Esophagus squamous epithelium (tissue), 5 donors: ENCODE results near the gene ST13. TPM values are rescaled to one million over a fixed set of nuclear protein-coding genes. Genes with fewer than 3 reads are reported as not detected.
"Not testable (repeated sequence)": the region's sequence is repeated elsewhere in the genome, so short reads cannot be mapped to it uniquely, and the experiment has no call there.

ENCODE experiments used
- DNase-seq: peaks from one replicate; lab custom pipeline; 2025; lab: John Stamatoyannopoulos, UW
- H3K27ac ChIP-seq, 4 donors: fragments of 200-600 bp; sonication (generic); one replicate each; pipeline ENCODE4 v1.5.1; 2016 to 2019; ENCODE audit warnings: mild to moderate bottlenecking in 1 of 4
- H3K27me3 ChIP-seq, 4 donors: fragments of 200-600 bp; sonication (generic); 1 replicate in 3 of 4; 2 replicates in 1 of 4; pipeline versions ENCODE4 v1.5.1 to v1.6.0; 2017 to 2021; ENCODE audit warnings: antibody characterized with exemption in 1 of 4
- H3K36me3 ChIP-seq, 3 donors: fragments of 200-600 bp; sonication (generic); one replicate each; pipeline ENCODE4 v1.5.1; 2016 to 2019
- H3K4me1 ChIP-seq, 3 donors: fragments of 200-600 bp; sonication (generic); one replicate each; pipeline ENCODE4 v1.5.1; 2017 to 2019
- H3K4me3 ChIP-seq, 4 donors: fragments of 200-600 bp; sonication (generic); 1 replicate in 3 of 4; 2 replicates in 1 of 4; pipeline ENCODE4 v1.5.1; 2016 to 2019; ENCODE audit warnings: mild to moderate bottlenecking in 2 of 4, moderate library complexity in 1 of 4
- H3K9me3 ChIP-seq, 3 donors: fragments of 200-600 bp; sonication (generic); one replicate each; pipeline ENCODE4 v1.5.1; 2016 to 2019
- POLR2A ChIP-seq, 4 donors: fragments of 450-650 bp; IDR thresholded peaks; one replicate each; pipeline ENCODE4 v1.6.1; 2017; ENCODE audit warnings: antibody characterized with exemption in 4 of 4, mild to moderate bottlenecking in 4 of 4, moderate library complexity in 3 of 4
- WGBS, 2 donors: methylation state at CpG; one replicate each; pipeline ENCODE4 v1.1.5; 2018; 5-methylcytosine and 5-hydroxymethylcytosine counted together
- intact Hi-C: fragments of 100-400 bp; cut with DNase I; formaldehyde crosslinking; loops from one replicate; pipeline ENCODE4 v1.15.0; 2022
- total RNA-seq, 4 donors: library from RNA; depleted of rRNA; stranded (reverse); fragments of >200 nt; gene quantifications; one replicate each; pipeline ENCODE4 v1.1.0, GENCODE V29; 2016
- TF ChIP-seq, protein P1 (sequence below), 6 experiments: fragments of 450-650 bp in 4 of 6; fragments of 200-600 bp in 2 of 6; sonication (generic) in 2 of 6; IDR thresholded peaks; one replicate each; pipeline ENCODE4 v1.5.1; 2016 to 2019; ENCODE audit warnings: antibody characterized with exemption in 6 of 6, mild to moderate bottlenecking in 4 of 6, moderate library complexity in 4 of 6
- donor health status: DM: yes; HTN: yes; CAD: no.

The ST13 gene
- total RNA-seq, 4 donors from 2014 or later, result 56.2 to 189 (median 104) TPM

DNA sequence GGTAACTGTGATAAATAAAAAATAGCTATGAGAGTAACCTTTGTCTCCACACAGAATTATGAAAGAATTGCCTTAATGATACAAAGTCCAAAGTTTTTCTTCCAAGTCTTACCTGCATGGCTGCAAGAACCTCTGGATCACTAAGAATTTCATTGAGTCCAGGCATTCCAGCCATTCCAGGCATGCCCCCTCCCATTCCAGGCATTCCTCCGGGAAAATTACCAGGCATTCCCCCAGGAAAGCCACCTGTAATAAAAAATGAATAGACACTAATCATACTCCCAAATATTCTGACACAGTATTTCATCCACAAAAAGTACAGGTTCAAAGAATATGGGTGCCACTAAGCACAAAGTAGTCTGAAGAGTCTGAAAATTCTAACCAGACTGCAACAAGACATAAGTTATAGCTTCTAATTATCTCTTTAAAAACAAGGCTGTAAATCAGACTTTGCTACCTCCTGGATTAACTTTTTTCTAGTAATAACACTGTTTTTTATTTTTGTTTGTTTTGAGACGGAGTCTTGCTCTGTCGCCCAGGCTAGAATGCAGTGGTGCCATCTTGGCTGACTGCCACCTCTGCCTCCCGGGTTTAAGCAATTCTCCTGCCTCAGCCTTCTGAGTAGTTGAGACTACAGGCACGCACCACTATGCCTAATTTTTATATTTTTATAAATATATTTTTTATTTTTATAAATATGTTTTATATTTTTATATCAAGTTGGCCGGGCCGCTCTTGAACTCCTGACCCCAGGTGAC is 29.3 kb downstream of the ST13 start:
- intact Hi-C loops, result no loop called here
- Histone ChIP-seq H3K9me3 (no peaks in the 10 kb centered on the region), H3K4me1 (no peaks in the 10 kb centered on the region), H3K27ac (no peak overlapping the region), H3K4me3 (no peak overlapping the region), H3K36me3 (peaks cover 0 to 93% (median 30%) of the 10 kb centered on the region in 3 donors), H3K27me3 (no peaks in the 10 kb centered on the region)
- WGBS, 2 donors, result 78 to 82% methylated on average over 7 of the region's 7 CpGs
- TF ChIP-seq POLR2A (IDR thresholded peaks at IDR 0.05), result no peak
- TF ChIP-seq, protein P1, sequence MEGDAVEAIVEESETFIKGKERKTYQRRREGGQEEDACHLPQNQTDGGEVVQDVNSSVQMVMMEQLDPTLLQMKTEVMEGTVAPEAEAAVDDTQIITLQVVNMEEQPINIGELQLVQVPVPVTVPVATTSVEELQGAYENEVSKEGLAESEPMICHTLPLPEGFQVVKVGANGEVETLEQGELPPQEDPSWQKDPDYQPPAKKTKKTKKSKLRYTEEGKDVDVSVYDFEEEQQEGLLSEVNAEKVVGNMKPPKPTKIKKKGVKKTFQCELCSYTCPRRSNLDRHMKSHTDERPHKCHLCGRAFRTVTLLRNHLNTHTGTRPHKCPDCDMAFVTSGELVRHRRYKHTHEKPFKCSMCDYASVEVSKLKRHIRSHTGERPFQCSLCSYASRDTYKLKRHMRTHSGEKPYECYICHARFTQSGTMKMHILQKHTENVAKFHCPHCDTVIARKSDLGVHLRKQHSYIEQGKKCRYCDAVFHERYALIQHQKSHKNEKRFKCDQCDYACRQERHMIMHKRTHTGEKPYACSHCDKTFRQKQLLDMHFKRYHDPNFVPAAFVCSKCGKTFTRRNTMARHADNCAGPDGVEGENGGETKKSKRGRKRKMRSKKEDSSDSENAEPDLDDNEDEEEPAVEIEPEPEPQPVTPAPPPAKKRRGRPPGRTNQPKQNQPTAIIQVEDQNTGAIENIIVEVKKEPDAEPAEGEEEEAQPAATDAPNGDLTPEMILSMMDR (IDR thresholded peaks at IDR 0.05), result no peak
- DNase-seq, result no peak

- H3K4me1 ChIP-seq, H3K4me3 ChIP-seq, DNase-seq, intact Hi-C loops, H3K27ac ChIP-seq, H3K27me3 ChIP-seq, H3K9me3 ChIP-seq: not testable (repeated sequence)
- peaks cover 0 to 84% (median 22%) of the 10 kb centered on the region in 3 donors for H3K36me3 ChIP-seq
- 89 to 100% methylated on average over 1 to 2 of the region's 2 CpGs for WGBS, 2 donors
Measured at GRCh38 chr22:40826292-40826691, 30.1 kb downstream of the ST13 start.

GRCh38 chr22:40823426-40823825 is 33.0 kb downstream of the ST13 start:
- H3K27me3 ChIP-seq, result no peaks in the 10 kb centered on the region
- DNase-seq, result no peak
- no peaks in the 10 kb centered on the region for H3K9me3 ChIP-seq
- H3K4me1 ChIP-seq, result peaks cover 2 to 13% (median 4%) of the 10 kb centered on the region in 3 donors
- intact Hi-C loops, result no loop called here
- no peak overlapping the region for H3K27ac ChIP-seq
- TF ChIP-seq, protein P1 (IDR thresholded peaks at IDR 0.05), result no peak
- TF ChIP-seq POLR2A (IDR thresholded peaks at IDR 0.05), result no peak
- 39 to 69% methylated on average over 1 of the region's 1 CpG for WGBS, 2 donors
- no peak overlapping the region for H3K4me3 ChIP-seq
- peaks cover 0 to 56% (median 15%) of the 10 kb centered on the region in 3 donors for H3K36me3 ChIP-seq

DNA sequence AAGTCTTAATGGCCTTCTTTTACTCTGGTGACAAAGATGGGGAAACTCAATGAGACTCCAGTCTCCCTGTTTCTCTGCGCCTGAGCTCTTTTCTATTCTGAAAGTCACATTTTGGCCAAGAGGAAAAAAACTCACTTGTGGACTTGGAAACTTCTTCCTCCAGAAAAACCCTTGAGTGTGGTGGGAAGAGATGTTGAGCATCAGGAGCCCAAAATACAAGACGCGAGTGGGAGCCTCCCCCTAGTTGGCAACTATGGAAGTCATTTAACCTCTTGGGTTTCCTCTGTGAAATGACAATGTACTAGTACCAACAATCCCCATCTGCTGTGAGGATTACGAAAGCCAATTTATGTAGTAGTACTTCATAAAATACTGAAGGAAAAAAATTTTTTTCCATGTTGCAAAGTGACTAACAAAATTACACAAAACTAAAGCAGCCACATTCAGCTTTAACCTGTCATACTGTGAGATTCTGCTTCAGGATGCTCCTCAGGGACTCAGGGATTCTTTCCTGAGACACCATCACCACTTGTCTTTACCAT is 36.8 kb downstream of the ST13 start:
- H3K27ac ChIP-seq, result peak overlapping the region; percentile 85 to 90 (median 86)
- TF ChIP-seq POLR2A (IDR thresholded peaks at IDR 0.05), result no peak
- TF ChIP-seq, protein P1 (IDR thresholded peaks at IDR 0.05), result peak in 1 of 6 experiments; percentile 9
- H3K27me3 ChIP-seq, result no peaks in the 10 kb centered on the region
- peaks cover 0 to 24% (median 6%) of the 10 kb centered on the region in 3 donors for H3K36me3 ChIP-seq
- no peak for DNase-seq
- WGBS, 2 donors, result 0 to 2% methylated on average over 3 to 4 of the region's 4 CpGs
- no peaks in the 10 kb centered on the region for H3K9me3 ChIP-seq
- H3K4me1 ChIP-seq, result peaks cover 10 to 32% (median 18%) of the 10 kb centered on the region in 3 donors
- intact Hi-C loops, result no loop called here
- H3K4me3 ChIP-seq, result peak overlapping the region; percentile 75 to 97 (median 86)

- intact Hi-C loops, result no loop called here
- Histone ChIP-seq H3K27ac (peak within 1 kb of the TSS; percentile 85 to 90 (median 86)), H3K4me1 (peaks cover 10 to 32% (median 18%) of the 10 kb centered on the region in 3 donors), H3K27me3 (no peaks in the 10 kb centered on the region), H3K36me3 (peaks cover 0 to 18% (median 2%) of the 10 kb centered on the region in 3 donors), H3K4me3 (peak within 1 kb of the TSS; percentile 75 to 97 (median 86)), H3K9me3 (no peaks in the 10 kb centered on the region)
- TF ChIP-seq, protein P1 (IDR thresholded peaks at IDR 0.05), result peak in 5 of 6 experiments; percentile 25 to 41 (median 36)
- peak in 1 of 4 donors; percentile 40 for TF ChIP-seq POLR2A (IDR thresholded peaks at IDR 0.05)
- peak; percentile 16 for DNase-seq
- WGBS, 2 donors, result 0% methylated on average over 18 to 21 of the region's 61 CpGs
Measured at GRCh38 chr22:40818747-40819598, 37.5 kb downstream of the ST13 start, which contains the start of gene SLC25A17. Gene SLC25A17 (minus strand): TSS chr22:40819346. CDS start chr22:40819248, 98 bp downstream.
